Stimulated activated CD4-positive, alpha-beta T cell treated with anti-CD3 and anti-CD28 coated beads, Interleukin-12 subunit alpha, Interleukin-12 subunit beta, amount 100 ng/mL, for 48 hours (primary cell): Measurements from ENCODE around the gene PPP6R2.
A peak's percentile ranks its signal among the peaks of the same experiment; 100 is the strongest.
"Not testable (repeated sequence)": the region's sequence is repeated elsewhere in the genome, so short reads cannot be mapped to it uniquely, and the experiment has no call there.

Source experiments
- DNase-seq, 3 donors: peaks; one replicate each; pipeline ENCODE4 v3.0.0-alpha.2; 2020; ENCODE audit warnings: low read depth in 2 of 3, low spot score in 1 of 3

PPP6R2 gene

DNA sequence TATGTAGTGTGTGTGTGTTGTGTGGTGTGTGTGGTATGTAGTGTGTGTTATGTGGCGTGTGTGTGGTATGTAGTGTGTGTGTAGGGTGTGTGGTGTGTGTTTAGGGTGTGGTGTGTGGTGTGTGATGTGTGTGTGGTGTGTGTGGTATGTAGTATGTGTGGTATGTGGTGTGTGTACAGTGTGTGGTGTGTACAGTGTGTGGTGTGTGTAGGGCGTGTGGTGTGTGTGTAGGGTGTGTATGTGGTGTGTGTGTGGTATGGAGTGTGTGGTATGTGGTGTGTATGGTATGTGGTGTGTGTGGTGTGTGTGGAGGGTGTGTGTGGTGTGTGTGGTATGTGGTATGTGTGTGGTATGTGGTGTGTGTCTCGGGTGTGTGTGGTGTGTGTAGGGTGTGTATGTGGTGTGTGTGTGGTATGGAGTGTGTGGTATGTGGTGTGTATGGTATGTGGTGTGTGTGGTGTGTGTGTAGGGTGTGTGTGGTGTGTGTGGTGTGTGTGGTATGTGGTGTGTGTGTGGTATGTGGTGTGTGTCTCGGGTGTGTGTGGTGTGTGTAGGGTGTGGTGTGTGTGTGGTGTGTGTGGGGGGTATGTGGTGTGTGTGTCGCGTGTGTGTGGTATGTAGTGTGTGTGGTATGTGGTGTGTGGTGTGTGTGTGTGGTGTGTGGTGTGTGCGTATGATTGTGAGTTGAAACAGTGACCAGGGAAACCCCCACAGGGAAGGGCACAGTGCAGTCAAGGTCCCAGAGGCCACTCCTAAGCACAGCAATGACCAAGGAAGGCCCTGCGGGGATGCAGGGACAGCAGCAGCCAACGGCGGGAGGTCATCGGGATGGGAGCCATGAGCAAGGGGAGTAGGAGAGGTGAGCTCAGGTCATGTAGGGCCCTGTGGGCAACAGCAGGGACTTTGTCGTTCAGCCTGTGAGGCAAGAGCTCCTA lies 2.9 kb upstream of the PPP6R2 start:
- DNase-seq, result no peak

DNA sequence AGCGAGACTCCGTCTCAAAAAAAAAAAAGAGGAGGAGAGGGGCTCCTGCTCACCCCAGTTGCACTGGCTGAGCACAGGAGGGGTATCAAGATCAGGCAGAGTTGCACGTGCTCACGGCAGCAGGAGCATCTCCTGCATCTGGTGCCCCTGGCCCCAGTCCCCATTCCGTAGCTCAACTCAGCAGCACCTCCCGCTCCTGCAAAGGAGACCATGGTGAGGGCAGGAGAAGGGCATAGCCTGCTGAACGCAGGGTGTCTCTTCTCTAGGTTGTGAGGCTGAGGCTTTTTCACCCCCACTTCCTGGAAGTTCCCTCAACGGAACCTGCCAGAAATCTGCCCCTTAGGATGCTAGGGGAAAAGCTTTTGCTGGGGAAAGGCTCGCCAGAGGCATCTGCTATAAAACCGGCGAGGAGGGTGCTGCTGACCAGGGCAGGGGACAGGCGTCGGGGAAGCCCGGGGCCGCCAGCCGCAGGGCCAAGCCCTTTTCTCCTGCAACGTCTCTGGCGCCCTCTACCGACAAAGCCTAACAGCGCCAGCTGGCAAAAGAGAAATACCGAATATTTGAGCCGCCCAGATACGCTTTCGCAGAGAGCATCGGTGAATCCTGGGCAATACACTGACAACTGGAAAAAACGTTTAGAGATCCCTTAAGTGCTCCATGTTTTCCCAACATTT lies 1.0 kb upstream of the PPP6R2 start:
- peak; percentile 79 to 93 (median 85) for DNase-seq

DNA sequence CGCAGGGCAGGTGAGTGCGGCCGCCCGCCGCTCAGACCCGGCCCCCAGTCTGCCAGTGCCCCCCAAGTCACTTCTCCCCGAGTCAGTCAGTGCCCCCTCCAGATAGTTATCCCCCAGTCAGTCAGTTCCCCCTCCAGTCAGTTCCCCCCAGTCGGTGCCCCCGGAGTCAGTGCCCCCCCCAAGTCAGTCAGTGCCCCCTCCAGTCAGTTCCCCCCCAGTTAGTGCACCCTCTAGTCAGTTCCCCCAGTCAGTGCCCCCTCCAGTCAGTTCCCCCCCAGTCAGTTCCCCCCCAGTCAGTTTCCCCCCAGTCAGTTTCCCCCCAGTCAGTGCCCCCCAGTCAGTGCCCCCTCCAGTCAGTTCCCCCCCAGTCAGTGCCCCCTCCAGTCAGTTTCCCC lies 411 bp downstream of the PPP6R2 start:
- no peak for DNase-seq

DNA sequence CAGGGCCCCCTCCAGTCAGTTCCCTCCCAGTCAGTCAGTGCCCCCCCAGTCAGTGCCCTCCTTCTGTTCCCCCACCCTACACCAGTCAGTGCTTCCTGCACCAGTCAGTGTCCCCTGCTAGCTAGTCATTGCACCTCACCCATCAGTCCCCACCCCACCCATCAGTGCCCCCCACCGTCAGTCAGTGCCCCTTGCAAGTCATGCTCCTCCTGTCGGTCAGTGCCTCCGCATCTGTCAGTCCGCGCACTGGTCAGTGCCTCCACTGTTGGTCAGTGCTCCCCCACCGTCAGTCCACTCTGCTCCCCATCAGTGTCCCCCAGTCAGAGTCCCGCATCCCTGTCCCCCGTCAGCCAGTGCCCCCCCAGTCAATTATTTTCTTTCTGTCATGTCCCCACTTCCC lies 3.3 kb downstream of the PPP6R2 start:
- DNase-seq, result no peak

DNA sequence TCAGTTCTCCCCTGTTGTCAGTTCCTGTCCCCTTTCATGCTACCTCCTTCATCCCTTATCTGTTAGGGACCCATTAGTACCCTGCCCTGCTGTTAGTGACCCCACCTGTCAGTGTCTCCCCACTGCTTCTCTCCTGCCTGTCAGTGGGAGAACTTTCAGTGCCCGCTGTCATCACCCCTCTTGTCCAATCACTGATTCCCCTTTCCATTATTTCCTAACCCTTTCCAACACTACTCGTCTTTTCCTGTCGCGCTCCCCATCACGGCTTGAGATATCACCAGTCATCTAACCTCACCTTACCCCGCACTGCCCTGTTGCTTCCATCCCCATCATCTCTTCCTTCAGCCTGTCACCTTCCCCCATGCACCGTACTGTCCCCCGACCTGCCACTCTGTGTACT lies 4.0 kb downstream of the PPP6R2 start:
- DNase-seq, result no peak

DNA sequence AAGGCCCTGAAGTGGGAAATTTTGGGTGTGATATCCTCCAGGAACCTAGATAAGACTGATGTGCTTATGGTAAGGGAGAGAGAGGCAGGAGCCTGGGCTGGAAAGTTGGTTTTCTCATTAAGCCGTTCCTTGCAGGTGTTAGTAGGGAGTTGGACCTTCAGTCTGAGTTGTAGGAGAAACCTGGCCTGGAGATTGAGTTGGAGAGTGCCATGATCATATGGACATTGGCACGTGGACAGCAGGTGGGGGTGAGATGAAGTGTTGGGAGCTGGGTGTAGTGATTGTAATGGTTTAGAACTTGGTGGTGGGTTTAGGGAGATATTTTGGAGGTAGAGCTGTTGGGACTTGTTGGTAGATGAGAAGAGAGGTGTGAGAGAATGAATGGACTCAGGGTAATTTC lies 4.9 kb downstream of the PPP6R2 start:
- no peak for DNase-seq

DNA sequence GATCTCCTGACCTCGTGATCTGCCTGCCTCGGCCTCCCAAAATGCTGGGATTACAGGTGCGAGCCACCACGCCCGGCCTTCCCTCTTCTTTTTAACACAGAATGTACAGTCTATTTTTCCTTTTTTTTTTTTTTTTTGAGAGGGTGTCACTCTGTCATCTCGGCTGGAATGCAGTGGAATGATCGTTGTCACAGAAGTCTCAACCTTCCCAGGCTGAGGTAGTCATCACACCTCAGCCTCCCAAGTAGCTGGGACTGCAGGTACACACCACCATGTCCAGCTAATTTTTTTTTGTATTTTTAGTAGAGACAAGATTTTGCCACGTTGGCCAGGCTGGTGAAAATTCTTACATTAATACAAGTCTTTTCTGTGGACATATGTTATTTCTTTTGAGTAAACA lies 13.1 kb downstream of the PPP6R2 start:
- DNase-seq, result no peak

DNA sequence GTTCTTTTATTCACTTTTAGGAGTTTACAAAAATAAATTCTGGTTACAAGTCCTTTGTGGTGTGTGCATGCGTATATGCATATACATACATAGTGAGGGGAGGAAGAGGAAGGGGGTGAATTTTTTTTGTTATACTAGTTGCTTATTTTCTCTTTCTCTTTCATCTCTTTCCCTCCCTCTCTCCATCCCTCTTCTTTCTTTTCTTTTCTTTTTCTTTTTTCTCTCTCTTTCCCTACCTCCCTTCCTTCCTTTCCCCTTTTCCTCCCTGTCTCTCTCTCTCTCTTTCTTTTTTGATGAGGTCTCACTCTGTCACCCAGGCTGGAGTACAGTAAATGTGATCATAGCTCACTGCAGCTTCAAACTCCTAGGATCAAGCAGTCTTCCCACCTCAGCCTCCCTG lies 14.1 kb downstream of the PPP6R2 start:
- no peak for DNase-seq

DNA sequence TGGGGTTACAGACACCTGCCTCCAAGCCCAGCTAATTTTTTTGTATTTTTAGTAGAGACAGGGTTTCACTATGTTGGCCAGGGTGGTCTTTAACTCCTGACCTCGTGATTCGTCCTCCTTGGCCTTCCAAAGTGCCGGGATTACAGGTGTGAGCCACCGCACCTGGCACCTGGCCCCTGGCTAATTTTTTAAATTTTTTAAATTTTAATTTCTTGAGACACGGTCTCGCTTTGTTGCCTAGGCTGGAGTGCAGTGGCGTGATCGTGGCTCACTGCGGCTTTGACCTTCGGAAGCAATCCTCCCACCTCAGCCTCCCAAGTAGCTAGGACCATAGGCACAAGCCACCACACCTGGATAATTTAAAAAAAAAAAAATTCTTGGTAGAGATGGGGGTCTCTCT lies 14.6 kb downstream of the PPP6R2 start:
- DNase-seq, result no peak

DNA sequence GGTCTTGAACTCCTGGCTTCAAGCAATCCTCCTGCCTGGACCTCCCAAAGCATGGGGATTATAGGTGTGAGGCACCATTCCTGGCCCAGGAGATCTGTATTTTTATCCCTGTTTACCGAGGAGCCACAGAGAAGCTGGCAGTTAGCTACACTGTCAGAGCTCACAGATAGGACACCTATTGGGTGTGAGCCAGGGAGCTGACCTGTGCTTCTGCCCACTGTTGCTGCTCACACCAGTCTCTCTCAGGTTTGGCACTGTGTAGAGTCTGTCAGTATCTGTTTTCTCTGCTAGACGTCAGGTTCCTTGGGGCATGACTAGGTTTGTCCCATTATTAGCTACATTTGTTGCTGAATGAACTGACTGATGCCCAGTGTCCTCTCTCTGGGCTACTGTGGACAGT lies 17.5 kb downstream of the PPP6R2 start:
- DNase-seq, result no peak

DNA sequence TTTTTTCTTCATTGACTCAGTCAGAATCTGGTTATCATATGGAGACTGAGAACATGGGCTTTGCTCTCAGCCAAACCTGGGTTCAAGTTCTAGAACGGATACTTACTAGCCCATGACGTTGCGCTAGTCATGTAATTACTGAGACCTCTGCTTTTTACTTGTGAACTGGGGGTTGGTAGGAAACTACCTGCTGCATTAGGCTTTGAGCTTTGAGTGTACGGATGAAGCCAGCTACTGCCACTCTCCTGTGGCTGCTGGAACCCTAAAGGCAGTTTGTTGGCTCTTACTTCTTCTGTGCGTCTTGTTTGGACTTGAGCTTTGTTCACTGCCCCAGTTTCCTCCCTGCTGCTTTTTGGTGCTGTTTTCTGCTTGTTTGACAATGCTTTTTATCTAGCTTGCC lies 18.1 kb downstream of the PPP6R2 start:
- no peak for DNase-seq

DNA sequence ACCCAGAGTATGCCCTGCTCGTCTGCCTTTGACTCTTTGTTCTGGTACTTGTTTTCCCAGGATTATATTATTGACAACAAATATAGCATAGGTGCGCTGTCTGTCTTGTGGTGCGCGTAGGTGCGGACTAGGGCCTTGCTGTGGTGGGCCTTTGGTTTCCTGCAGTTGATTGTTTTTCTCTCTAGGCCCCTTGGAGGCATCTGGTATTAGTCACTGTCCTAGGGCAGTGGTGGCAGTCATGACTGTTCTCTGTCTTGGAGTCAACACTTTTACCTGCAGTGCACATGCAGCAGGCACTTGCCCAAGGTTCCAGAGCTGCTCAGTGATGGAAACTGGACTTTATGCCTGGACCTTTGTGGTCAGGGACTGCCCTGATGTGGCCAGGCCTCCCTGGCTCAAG lies 18.6 kb downstream of the PPP6R2 start:
- no peak for DNase-seq

DNA sequence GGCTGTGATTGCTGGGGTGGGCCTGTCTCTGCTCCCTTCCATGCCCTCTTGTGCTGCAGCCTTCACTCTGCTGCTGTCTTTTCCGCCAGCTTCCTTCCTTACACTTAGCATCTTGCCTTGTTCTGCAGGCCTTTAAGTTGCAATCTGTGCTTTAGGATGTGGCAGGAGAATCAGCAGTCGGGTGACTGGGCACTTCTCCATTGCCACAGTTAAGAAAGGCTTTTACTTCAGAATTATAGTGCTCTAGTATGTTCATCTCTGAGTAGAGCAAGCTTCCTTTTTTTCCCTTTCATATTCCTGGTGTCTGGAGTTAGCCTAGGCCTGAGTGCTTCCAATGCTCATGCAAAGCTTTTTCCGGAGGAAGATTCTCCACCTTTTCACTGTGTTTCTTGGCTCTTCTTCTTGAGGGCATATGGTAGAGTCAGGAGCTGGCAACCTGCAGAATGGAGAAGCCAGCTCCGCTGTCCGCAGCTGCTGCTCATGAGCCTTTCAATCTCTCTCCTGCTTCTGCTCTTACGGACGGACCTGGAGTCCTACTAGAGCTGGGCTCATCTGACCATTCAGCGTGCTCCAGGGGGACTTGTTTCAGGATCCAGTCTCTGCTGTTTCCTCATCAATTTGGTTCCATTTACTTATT lies 20.2 kb downstream of the PPP6R2 start:
- no peak for DNase-seq

DNA sequence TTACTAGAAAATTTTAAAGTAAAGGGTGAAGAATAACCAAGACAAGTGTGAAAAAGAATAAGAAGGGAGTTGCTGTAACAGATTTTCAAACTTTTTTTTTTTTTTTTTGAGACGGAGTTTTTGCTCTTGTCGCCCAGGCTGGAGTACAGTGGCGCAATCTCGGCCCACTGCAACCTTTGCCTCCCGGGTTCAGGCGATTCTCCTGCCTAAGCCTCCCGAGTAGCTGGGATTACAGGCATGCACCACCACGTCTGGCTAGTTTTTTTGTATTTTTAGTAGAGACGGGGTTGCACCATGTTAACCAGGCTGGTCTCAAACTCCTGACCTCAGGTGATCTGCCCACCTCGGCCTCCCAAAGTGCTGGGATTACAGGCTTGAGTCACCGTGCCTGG lies 20.7 kb downstream of the PPP6R2 start:
- DNase-seq, result not testable (repeated sequence)

DNA sequence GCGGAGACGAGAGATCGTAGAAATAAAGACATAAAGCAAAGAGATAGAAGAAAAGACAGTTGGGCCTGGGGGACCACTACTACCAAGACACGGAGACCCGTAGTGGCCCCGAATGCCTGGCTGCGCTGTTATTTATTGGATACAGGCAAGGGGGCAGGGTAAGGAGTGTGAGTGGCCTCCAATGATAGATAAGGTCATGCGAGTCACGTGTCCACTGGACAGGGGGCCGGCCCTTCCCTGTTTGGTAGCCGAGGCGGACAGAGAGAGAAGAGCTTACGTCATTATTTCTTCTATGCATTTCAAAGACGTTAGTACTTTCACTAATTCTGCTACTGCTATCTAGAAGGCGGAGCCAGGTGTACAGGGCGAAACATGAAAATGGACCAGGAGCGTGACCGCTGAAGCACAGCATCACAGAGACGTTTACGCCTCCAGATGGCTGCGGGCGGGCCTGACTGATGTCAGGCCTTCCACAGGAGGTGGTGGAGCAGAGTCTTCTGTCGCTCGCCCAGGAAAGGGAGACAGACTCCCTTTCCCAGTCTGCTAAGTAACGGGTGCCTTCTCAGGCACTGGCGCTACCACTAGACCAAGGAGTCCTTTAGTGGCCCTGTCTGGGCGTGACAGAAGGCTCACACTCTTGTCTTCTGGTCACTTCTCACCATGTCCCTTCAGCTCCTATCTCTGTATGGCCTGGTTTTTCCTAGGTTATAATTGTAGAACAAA lies 24.8 kb downstream of the PPP6R2 start:
- DNase-seq, result no peak

DNA sequence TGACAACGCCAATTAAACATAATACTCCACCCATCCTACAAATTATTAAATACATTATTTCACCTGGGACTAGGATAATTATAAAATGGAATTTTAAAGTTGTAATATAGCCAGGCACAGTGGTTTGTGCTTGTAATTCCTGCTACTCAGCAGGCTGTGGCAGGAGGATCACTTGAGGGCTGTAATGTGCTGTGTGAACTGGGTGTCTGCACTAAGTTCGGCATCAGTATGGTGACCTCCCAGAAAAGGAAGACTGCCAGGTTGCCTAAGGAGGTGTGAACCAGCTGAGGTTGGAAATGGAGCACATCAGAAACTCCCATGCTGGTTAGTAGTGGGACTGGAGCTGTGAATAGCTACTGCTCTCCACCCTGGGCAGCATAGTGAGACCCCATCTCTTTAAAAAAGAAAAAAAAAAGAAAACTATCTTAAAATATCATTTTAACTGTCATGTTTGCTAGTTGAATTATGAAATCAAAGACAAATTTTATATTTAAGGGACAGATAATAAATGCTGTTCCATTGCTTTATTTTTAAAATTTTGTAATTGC lies 28.0 kb downstream of the PPP6R2 start:
- no peak for DNase-seq

DNA sequence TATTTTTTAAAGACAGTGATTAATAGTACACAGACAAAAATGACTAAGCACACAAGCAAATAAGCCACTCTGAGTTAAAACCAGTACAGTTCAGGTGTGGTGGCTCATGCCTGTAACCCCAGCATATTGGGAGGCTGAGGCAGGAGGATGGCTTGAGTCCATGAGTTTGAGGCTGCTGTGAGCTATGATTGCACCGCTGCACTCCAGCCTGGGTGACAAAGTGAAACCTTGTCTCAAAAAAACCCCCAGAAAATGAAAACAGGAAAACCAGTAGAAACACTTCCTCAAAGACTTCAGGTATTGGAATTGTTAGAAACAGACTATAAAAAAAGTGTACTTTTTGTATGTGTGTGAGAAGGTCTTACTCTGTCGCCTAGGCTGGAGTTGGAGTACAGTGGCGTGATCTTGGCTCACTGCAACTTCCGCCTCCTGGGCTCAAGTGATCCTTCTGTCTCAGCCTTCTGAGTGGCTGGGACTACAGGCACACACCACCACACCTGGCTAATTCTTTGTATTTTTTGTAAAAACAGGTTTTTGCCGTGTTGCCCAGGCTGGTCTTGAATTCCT lies 33.0 kb downstream of the PPP6R2 start:
- DNase-seq, result no peak

DNA sequence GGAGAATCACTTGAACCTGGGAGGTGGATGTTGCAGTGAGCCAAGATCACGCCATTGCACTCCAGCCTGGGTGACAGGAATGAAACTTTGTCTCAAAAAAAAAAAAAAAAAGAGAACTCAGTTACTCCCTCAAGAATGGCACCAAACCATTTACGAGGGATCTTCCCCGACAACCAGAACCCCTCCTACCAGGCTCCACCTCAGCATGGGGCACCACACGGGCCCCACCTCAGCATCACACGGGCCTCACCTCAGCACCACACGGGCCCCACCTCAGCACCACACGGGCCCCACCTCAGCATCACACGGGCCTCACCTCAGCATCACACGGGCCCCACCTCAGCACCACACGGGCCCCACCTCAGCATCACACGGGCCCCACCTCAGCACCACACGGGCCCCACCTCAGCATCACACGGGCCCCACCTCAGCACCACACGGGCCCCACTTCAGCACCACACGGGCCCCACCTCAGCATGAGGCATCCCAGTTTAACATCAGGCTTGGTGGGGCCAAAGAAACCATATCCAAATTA lies 38.0 kb downstream of the PPP6R2 start:
- not testable (repeated sequence) for DNase-seq

DNA sequence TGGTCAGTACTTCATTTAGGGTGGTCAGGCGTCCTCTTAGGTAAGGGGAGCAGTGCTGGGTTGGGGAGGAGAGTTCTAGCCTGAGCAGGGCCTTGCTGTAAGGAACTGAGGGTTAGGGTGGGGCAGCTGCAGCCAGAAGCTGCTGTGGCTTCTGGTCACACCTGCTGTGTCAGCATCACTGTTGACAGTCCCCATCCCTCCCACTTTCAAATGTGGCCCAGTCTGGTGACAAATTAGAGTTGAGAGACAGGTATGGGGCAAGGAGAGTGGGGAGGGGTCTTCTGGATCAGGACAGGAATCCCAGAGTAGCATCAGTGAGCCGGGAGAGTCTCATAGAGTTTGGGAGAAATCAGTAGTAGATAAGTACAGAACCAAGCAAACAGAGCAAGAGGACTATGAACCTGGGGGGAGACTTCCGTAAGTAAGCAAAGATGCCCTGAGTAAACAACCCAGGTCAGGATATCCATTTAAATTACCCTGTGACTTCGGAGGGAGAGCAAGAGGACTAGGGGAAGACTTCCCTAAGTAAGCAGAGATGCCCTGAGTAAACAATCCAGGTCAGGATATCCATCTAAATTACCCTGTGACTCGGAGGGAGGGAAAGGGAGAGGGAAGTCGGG lies 53.7 kb downstream of the PPP6R2 start:
- DNase-seq, result no peak
